ENCODE data around the gene NRL.

The NRL gene

GRCh38 chr14:24057867-24058259 is 56.9 kb downstream of the NRL start:
- H3K4me3 ChIP-seq (ENCODE audit: control insufficient read depth, low read depth, low read length), result no peak overlapping the region
- no peak for TF ChIP-seq CTCF (conservative IDR thresholded peaks at IDR 0.05; ENCODE audit: control insufficient read depth, insufficient read depth, low read depth, low read length)
- no peak for DNase-seq (ENCODE audit: low read depth)

- no peak for DNase-seq (ENCODE audit: low read depth)
- no peak overlapping the region for H3K4me3 ChIP-seq (ENCODE audit: control insufficient read depth, low read depth, low read length)
- TF ChIP-seq CTCF (conservative IDR thresholded peaks at IDR 0.05; ENCODE audit: control insufficient read depth, insufficient read depth, low read depth, low read length), result no peak
Observed at GRCh38 chr14:24057271-24057670, 57.5 kb downstream of the NRL start.

- H3K4me3 ChIP-seq (ENCODE audit: control insufficient read depth, low read depth, low read length), result no peak overlapping the region
- DNase-seq (ENCODE audit: low read depth), result no peak
- no peak for TF ChIP-seq CTCF (conservative IDR thresholded peaks at IDR 0.05; ENCODE audit: control insufficient read depth, insufficient read depth, low read depth, low read length)
Observed at GRCh38 chr14:24056800-24057184, 58.0 kb downstream of the NRL start.

- DNase-seq (ENCODE audit: low read depth), result no peak
- H3K4me3 ChIP-seq (ENCODE audit: control insufficient read depth, low read depth, low read length), result no peak overlapping the region
- no peak for TF ChIP-seq CTCF (conservative IDR thresholded peaks at IDR 0.05; ENCODE audit: control insufficient read depth, insufficient read depth, low read depth, low read length)
Observed at GRCh38 chr14:24055971-24056799, 58.6 kb downstream of the NRL start.

- no peak overlapping the region for H3K4me3 ChIP-seq (ENCODE audit: control insufficient read depth, low read depth, low read length)
- no peak for DNase-seq (ENCODE audit: low read depth)
- no peak for TF ChIP-seq CTCF (conservative IDR thresholded peaks at IDR 0.05; ENCODE audit: control insufficient read depth, insufficient read depth, low read depth, low read length)
Observed at GRCh38 chr14:24054646-24055045, 60.1 kb downstream of the NRL start.

- H3K4me3 ChIP-seq (ENCODE audit: control insufficient read depth, low read depth, low read length), result no peak overlapping the region
- DNase-seq (ENCODE audit: low read depth), result no peak
- no peak for TF ChIP-seq CTCF (conservative IDR thresholded peaks at IDR 0.05; ENCODE audit: control insufficient read depth, insufficient read depth, low read depth, low read length)
Observed at GRCh38 chr14:24054324-24054641, 60.5 kb downstream of the NRL start.

Measured in fibroblast of mammary gland (primary cell).